GM10266 (cell line): Measurements from ENCODE around the gene COPG2.

ENCODE experiments used
- DNase-seq: peaks from one replicate; pipeline ENCODE4 v3.0.0; 2012; ENCODE audit errors: extremely low spot score
- TF ChIP-seq, protein P1 (sequence below): IDR thresholded peaks from 2 replicates; pipeline ENCODE4 v1.5.1; 2012; ENCODE audit warnings: mild to moderate bottlenecking, low read depth; ENCODE audit not compliant: control insufficient read depth, insufficient read depth; ENCODE audit errors: missing control alignments

Gene COPG2

DNA sequence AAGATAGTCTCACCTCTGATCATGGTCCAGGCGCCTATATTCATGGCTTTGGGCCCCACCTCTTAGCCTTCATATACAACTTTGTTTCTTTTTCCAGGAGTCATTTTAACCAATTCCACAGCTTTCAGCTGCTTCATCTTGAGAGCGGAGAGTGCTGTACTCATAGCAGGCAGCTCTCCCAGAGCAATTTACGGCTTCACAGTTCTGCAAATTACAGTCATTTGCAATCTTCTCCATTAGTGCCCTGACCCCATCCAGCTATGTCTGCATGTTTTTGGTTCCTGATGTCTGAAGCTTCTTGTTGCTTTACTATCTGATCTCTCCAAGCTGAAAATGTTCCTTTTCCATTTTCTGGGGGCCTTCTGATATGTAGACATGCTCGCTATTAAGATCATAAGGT lies 194.7 kb downstream of the COPG2 start:
- DNase-seq = no peak

DNA sequence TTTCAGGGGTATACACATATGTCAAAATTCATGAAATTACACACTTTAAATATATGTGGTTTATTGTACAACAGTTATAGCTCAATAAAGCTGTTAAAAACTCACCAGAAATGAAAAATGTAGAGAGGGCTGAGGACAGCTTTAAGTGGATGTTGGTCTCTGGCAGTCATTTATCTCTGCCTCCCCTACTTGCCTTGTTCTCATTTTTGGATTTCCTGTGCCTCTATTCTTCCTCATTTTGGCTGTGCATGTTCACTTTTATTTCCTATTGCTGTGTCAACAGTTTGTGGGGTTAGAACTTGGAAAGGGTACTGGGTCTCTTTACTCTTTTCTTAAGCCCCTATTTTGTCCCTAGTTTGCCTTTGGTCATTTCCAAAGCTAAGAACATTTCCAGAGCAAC lies 195.3 kb downstream of the COPG2 start:
- TF ChIP-seq, protein P1, sequence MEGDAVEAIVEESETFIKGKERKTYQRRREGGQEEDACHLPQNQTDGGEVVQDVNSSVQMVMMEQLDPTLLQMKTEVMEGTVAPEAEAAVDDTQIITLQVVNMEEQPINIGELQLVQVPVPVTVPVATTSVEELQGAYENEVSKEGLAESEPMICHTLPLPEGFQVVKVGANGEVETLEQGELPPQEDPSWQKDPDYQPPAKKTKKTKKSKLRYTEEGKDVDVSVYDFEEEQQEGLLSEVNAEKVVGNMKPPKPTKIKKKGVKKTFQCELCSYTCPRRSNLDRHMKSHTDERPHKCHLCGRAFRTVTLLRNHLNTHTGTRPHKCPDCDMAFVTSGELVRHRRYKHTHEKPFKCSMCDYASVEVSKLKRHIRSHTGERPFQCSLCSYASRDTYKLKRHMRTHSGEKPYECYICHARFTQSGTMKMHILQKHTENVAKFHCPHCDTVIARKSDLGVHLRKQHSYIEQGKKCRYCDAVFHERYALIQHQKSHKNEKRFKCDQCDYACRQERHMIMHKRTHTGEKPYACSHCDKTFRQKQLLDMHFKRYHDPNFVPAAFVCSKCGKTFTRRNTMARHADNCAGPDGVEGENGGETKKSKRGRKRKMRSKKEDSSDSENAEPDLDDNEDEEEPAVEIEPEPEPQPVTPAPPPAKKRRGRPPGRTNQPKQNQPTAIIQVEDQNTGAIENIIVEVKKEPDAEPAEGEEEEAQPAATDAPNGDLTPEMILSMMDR = no peak
- no peak for DNase-seq

More for the DNA sequence above, 194.7 kb downstream of the COPG2 start:
- TF ChIP-seq, protein P1 = no peak

DNA sequence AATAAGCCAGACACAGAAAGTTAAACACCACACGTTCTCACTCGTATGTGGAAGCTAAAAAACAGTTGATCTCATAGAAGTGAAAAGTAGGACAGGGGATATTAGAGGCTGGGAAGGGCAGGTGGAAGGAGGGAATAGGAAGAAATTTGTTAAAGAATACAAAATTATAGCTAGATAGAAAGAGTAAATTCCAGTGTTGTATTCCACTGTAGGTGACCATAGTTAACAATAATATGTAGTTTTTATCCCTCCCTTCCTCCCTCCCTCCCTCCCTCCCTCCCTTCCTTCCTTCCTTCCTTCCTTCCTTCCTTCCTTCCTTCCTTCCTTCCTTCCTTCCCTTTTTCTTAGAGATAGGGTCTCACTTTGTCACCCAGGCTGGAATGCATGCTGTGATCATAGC lies 196.6 kb downstream of the COPG2 start:
- DNase-seq = no peak
- TF ChIP-seq, protein P1 = no peak

GRCh38 chr7:130468612-130469011 lies 199.9 kb downstream of the COPG2 start:
- no peak for DNase-seq
- TF ChIP-seq, protein P1 = no peak

GRCh38 chr7:130463553-130464434 lies 204.8 kb downstream of the COPG2 start:
- DNase-seq = no peak
- TF ChIP-seq, protein P1 = no peak

DNA sequence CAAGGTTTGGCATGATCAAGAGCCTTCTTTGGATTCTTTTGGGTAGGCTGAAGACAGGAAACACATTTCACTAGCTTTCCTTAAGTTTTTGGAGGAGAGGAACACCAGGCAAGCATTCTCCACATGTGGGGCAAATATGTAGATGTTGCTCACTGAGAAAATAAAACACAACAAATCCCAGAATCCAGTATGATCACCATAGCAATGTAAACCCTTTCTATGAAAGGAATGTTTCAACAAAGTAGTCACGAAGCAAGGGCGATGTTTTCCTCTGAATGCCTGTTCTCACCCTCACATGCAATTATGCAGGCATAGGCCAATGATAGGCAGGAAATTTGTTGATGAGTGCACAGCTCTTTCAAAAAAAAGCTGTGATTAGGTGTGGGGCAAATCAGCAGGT lies 207.3 kb downstream of the COPG2 start:
- no peak for DNase-seq
- TF ChIP-seq, protein P1 = no peak

DNA sequence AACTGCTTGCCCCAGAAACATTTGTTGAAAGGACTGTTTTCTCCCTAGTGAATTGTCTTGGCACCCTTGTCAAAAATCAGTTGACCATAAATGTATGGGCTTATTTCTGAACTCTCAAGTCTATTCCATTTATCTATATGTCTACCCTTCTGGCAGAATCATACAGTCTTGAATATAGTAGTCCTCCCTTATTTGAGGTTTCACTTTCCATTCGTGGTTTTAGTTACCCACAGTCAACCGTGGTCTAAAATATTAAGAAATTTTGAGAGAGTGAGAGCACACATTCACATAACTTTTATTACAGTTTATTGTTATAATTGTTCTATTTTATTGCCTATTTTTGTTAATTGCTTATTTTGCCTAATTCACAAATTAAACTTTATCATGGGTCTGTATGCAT lies 210.3 kb downstream of the COPG2 start:
- TF ChIP-seq, protein P1 = no peak
- DNase-seq = no peak
